GM23338 (cell line): ENCODE data around the gene KNL1. TPM values are rescaled to one million over a fixed set of nuclear protein-coding genes. Genes with fewer than 3 reads are reported as not detected.
A peak's percentile ranks its signal among the peaks of the same experiment; 100 is the strongest.
"Not testable (repeated sequence)": the region's sequence is repeated elsewhere in the genome, so short reads cannot be mapped to it uniquely, and the experiment has no call there.

ENCODE experiments used
- ATAC-seq: fragments of 200-7000 bp; cut with Tn5 transposase; 3 replicates; pipeline ENCODE4 v1.9.1; 2020
- DNase-seq: peaks from one replicate; pipeline ENCODE4 v3.0.0-alpha.2; 2015; ENCODE audit warnings: low spot score
- H2AFZ ChIP-seq: fragments of 200-600 bp; sonication (generic); 2 replicates; pipeline ENCODE4 v1.8.0; 2016; ENCODE audit warnings: antibody characterized with exemption, mild to moderate bottlenecking, moderate library complexity
- H3F3A ChIP-seq: fragments of 200-600 bp; sonication (generic); replicated peaks from 2 replicates; pipeline ENCODE4 v1.8.0; 2017; ENCODE audit warnings: antibody characterized with exemption, mixed run types, low read depth
- H3K27ac ChIP-seq: fragments of 200-600 bp; sonication (generic); 2 replicates; pipeline ENCODE4 v1.6.1; 2016; ENCODE audit warnings: low read depth
- H3K27me3 ChIP-seq: fragments of 200-600 bp; sonication (generic); 2 replicates; pipeline ENCODE4 v1.8.0; 2016; ENCODE audit warnings: mild to moderate bottlenecking, mixed run types, moderate library complexity; ENCODE audit not compliant: insufficient read depth
- H3K36me3 ChIP-seq: fragments of 200-600 bp; sonication (generic); 2 replicates; pipeline ENCODE4 v1.8.0; 2016; ENCODE audit warnings: mild to moderate bottlenecking; ENCODE audit not compliant: insufficient read depth
- H3K4me1 ChIP-seq: fragments of 200-600 bp; sonication (generic); 2 replicates; pipeline ENCODE4 v1.8.0; 2016; ENCODE audit warnings: mild to moderate bottlenecking, moderate library complexity; ENCODE audit not compliant: insufficient read depth
- H3K4me2 ChIP-seq: fragments of 200-600 bp; sonication (generic); 2 replicates; pipeline ENCODE4 v1.7.1; 2017; ENCODE audit warnings: mixed run types
- H3K4me3 ChIP-seq: fragments of 200-600 bp; sonication (generic); 2 replicates; pipeline ENCODE4 v1.6.1; 2016; ENCODE audit warnings: mixed run types
- H3K79me2 ChIP-seq: fragments of 200-600 bp; sonication (generic); replicated peaks from 2 replicates; pipeline ENCODE4 v1.8.0; 2017; ENCODE audit warnings: mild to moderate bottlenecking; ENCODE audit not compliant: insufficient read depth
- H3K9me2 ChIP-seq: fragments of 200-600 bp; sonication (generic); 2 replicates; pipeline ENCODE4 v1.8.0; 2017; ENCODE audit not compliant: insufficient read depth
- H4K20me1 ChIP-seq: fragments of 200-600 bp; sonication (generic); replicated peaks from 2 replicates; pipeline ENCODE4 v1.8.0; 2017; ENCODE audit warnings: mild to moderate bottlenecking; ENCODE audit not compliant: insufficient read depth
- H3K27ac Mint-ChIP-seq: 2 replicates; pipeline ENCODE4 v1.8.0; 2020; ENCODE audit warnings: inconsistent platforms, mild to moderate bottlenecking, moderate library complexity, mixed read lengths
- H3K27me3 Mint-ChIP-seq: 3 replicates; pipeline ENCODE4 v1.8.0; 2022; ENCODE audit warnings: low read depth, mild to moderate bottlenecking, moderate library complexity, mixed read lengths, inconsistent platforms; ENCODE audit not compliant: insufficient read depth, poor library complexity
- H3K36me3 Mint-ChIP-seq: 3 replicates; pipeline ENCODE4 v1.8.0; 2021; ENCODE audit warnings: low read depth, mild to moderate bottlenecking, inconsistent platforms, moderate library complexity, mixed read lengths
- H3K4me1 Mint-ChIP-seq: 3 replicates; pipeline ENCODE4 v1.8.0; 2020; ENCODE audit warnings: mild to moderate bottlenecking, inconsistent platforms, mixed read lengths
- H3K4me3 Mint-ChIP-seq: 3 replicates; pipeline ENCODE4 v1.8.0; 2021; ENCODE audit warnings: moderate library complexity, mild to moderate bottlenecking, inconsistent platforms, mixed read lengths
- H3K9me3 Mint-ChIP-seq: 3 replicates; pipeline ENCODE4 v1.8.0; 2020; ENCODE audit warnings: moderate library complexity, mild to moderate bottlenecking, inconsistent platforms, mixed read lengths
- CREB1 ChIP-seq: fragments of 250-450 bp; sonication (Bioruptor Pico); IDR thresholded peaks from 2 replicates; pipeline ENCODE4 v1.5.0; 2020; ENCODE audit warnings: low read depth, mild to moderate bottlenecking, moderate library complexity
- CTCF ChIP-seq, 2 experiments: fragments of 200-600 bp in 1 of 2; sonication (generic) in 1 of 2; conservative IDR thresholded peaks; 2 replicates each; pipeline versions ENCODE4 v1.5.1 to v1.6.1; 2016 to 2017; ENCODE audit warnings: antibody characterized with exemption in 2 of 2, low read depth in 2 of 2, mild to moderate bottlenecking in 2 of 2, moderate library complexity in 1 of 2
- ETS1 ChIP-seq: IDR thresholded peaks from 2 replicates; pipeline ENCODE4 v1.6.1; 2016; ENCODE audit warnings: antibody characterized with exemption
- EZH2phosphoT487 ChIP-seq: fragments of 200-600 bp; sonication (generic); IDR thresholded peaks from one replicate; pipeline ENCODE4 v1.8.1; 2018; ENCODE audit warnings: antibody characterized with exemption; ENCODE audit not compliant: unreplicated experiment
- STAT1 ChIP-seq: IDR thresholded peaks from one replicate; pipeline ENCODE4 v1.6.1; 2016; ENCODE audit warnings: antibody characterized with exemption; ENCODE audit not compliant: unreplicated experiment
- ZNF462 ChIP-seq: fragments of 250-450 bp; sonication (Bioruptor Pico); IDR thresholded peaks from 2 replicates; pipeline ENCODE4 v1.5.0; 2020; ENCODE audit warnings: mild to moderate bottlenecking, moderate library complexity
- polyA plus RNA-seq: library from polyadenylated mRNA; unstranded; fragments of >200 nt; fragmentation: Nextera tagmentation; extraction: Ambion mirVana; gene quantifications from 2 replicates; pipeline ENCODE4 v1.2.1, GENCODE V29; 2016
- total RNA-seq: library from RNA; depleted of rRNA; stranded (reverse); fragments of >200 nt; shearing (Covaris generic); gene quantifications from 2 replicates; pipeline ENCODE4 v1.2.3, GENCODE V29; 2014

The KNL1 gene
- total and polyA plus RNA-seq, 2 experiments from 2014 or later = 16.7 to 43.2 TPM

- TF ChIP-seq ZNF462 (no peak), STAT1 (no peak), ETS1 (no peak), CREB1 (no peak), EZH2phosphoT487 (no peak), CTCF (conservative IDR thresholded peaks at IDR 0.05; ENCODE audit: low read depth in 2 of 2) (no peak)
These were observed 15.2 kb upstream of the KNL1 start (continued) for GRCh38 chr15:40578892-40579291.

- H2AFZ ChIP-seq = peak overlapping the region; percentile 63; the same call in 1 of the 2 replicates
- not testable (repeated sequence) for H3K4me2 ChIP-seq, H3K27me3 Mint-ChIP-seq, H3K27ac Mint-ChIP-seq, H3K4me1 Mint-ChIP-seq, H3K9me2 ChIP-seq, H3F3A ChIP-seq, H3K4me1 ChIP-seq, H3K4me3 ChIP-seq, DNase-seq, H3K36me3 Mint-ChIP-seq, H4K20me1 ChIP-seq, H3K27ac ChIP-seq, H3K79me2 ChIP-seq, H3K27me3 ChIP-seq, ATAC-seq, H3K4me3 Mint-ChIP-seq, H3K9me3 Mint-ChIP-seq, H3K36me3 ChIP-seq
These were observed 12.3 kb upstream of the KNL1 start for GRCh38 chr15:40581796-40582195.
